K562 (cell line): ENCODE measurements around the gene HS3ST3A1. TPM values are rescaled to one million over a fixed set of nuclear protein-coding genes. Genes with fewer than 3 reads are reported as not detected.

Experiments used
- MGA ChIP-seq: fragments of 450-650 bp; IDR thresholded peaks from 2 replicates; pipeline ENCODE4 v1.6.1; 2016; ENCODE audit warnings: mild to moderate bottlenecking, moderate library complexity
- SRSF7 ChIP-seq: fragments of 200-400 bp; formaldehyde crosslinking; optimal IDR thresholded peaks from 2 replicates; pipeline ENCODE3; 2017; ENCODE audit warnings: mild to moderate bottlenecking, low read depth, low read length
- TRIM25 ChIP-seq: fragments of 450-650 bp; IDR thresholded peaks from 2 replicates; pipeline ENCODE4 v1.7.0; 2016; ENCODE audit warnings: borderline replicate concordance
- U2AF2 ChIP-seq: fragments of 200-400 bp; formaldehyde crosslinking; optimal IDR thresholded peaks from 2 replicates; pipeline ENCODE3; 2017; ENCODE audit warnings: low read depth, mild to moderate bottlenecking, low read length
- ZNF407 ChIP-seq: fragments of 450-650 bp; IDR thresholded peaks from 2 replicates; pipeline ENCODE4 v1.6.1; 2016; ENCODE audit warnings: low read depth
- ZNF589 ChIP-seq: fragments of 200-800 bp; sonication (Bioruptor generic); IDR thresholded peaks from 2 replicates; pipeline ENCODE4 v1.6.1; 2016; ENCODE audit warnings: low read depth, missing genetic modification characterization, missing compliant biosample characterization
- polyA plus RNA-seq, 8 experiments: library from polyadenylated mRNA; depleted of rRNA in 4 of 8; stranded (reverse) in 5 of 8; unstranded in 3 of 8; fragments of >200 nt; fragmentation: Nextera tagmentation in 2 of 8; fragmentation: Illumina TruSeq in 1 of 8; extraction: Ambion mirVana in 2 of 8; extraction: Trizol in 1 of 8; gene quantifications; 2 replicates each; pipeline versions ENCODE4 v1.2.1 to v1.2.3, GENCODE V29; 2011 to 2014; ENCODE audit warnings: inconsistent platforms in 1 of 8, missing spikeins in 1 of 8
- total RNA-seq, 7 experiments: library from RNA; depleted of rRNA in 6 of 7; stranded (reverse); fragments of >200 nt in 6 of 7; fragmentation: Illumina TruSeq in 2 of 7; extraction: Trizol in 2 of 7; gene quantifications; 2 replicates each; pipeline versions ENCODE4 v1.2.1 to v1.2.3, GENCODE V29; 2011 to 2021; ENCODE audit warnings: low replicate concordance in 1 of 7

HS3ST3A1 gene
- total and polyA plus RNA-seq, 9 of the 15 experiments (the other 6 are each of a cell fraction or from before 2014, with no cell fraction given): 0.25 to 14.8 (median 2.3) TPM

- 0 out of 2 replicates have a peak, but pooled peaks have one; percentile 27 for TF ChIP-seq MGA
- TF ChIP-seq SRSF7: no peak
- no peak for TF ChIP-seq ZNF589 (CRISPR knock-in tag)
- TF ChIP-seq ZNF407: no peak
- no peak for TF ChIP-seq U2AF2
- TF ChIP-seq TRIM25: no peak
These were observed 88.7 kb downstream of the HS3ST3A1 start (continued) for GRCh38 chr17:13513039-13513405.
